Measurements from ENCODE around the gene SLAIN2.

Gene SLAIN2

GRCh38 chr4:48334900-48335384 lies 6.4 kb upstream of the SLAIN2 start:
- DNase-seq = no peak

- DNase-seq = no peak
These were observed 5.0 kb upstream of the SLAIN2 start for GRCh38 chr4:48336146-48336870.

- no peak for DNase-seq
These were observed 3.6 kb upstream of the SLAIN2 start for GRCh38 chr4:48337731-48338130.

- DNase-seq = no peak
These were observed 1.7 kb upstream of the SLAIN2 start for GRCh38 chr4:48339642-48340041.

- DNase-seq = no peak
These were observed 909 bp upstream of the SLAIN2 start for GRCh38 chr4:48340276-48340964.

- no peak for DNase-seq
These were observed 662 bp downstream of the SLAIN2 start for GRCh38 chr4:48341776-48342605.

GRCh38 chr4:48342606-48342880 lies 1.2 kb downstream of the SLAIN2 start:
- DNase-seq = no peak

- DNase-seq = no peak
These were observed 1.7 kb downstream of the SLAIN2 start for GRCh38 chr4:48343035-48343434.

- no peak for DNase-seq
These were observed 2.2 kb downstream of the SLAIN2 start for GRCh38 chr4:48343551-48343950.

GRCh38 chr4:48345542-48345941 lies 4.2 kb downstream of the SLAIN2 start:
- no peak for DNase-seq

- no peak for DNase-seq
These were observed 5.3 kb downstream of the SLAIN2 start for GRCh38 chr4:48346594-48346993.

- DNase-seq = no peak
These were observed 6.1 kb downstream of the SLAIN2 start for GRCh38 chr4:48347282-48347921.

- DNase-seq = no peak
These were observed 9.5 kb downstream of the SLAIN2 start for GRCh38 chr4:48350871-48351270.

GRCh38 chr4:48352793-48353192 lies 11.5 kb downstream of the SLAIN2 start:
- no peak for DNase-seq

- no peak for DNase-seq
These were observed 15.0 kb downstream of the SLAIN2 start for GRCh38 chr4:48356355-48356754.

- no peak for DNase-seq
These were observed 19.1 kb downstream of the SLAIN2 start for GRCh38 chr4:48360285-48361011.

GRCh38 chr4:48361012-48361400 lies 19.7 kb downstream of the SLAIN2 start:
- no peak for DNase-seq

- no peak for DNase-seq
These were observed 25.3 kb downstream of the SLAIN2 start for GRCh38 chr4:48366611-48367010.

- no peak for DNase-seq
These were observed 25.7 kb downstream of the SLAIN2 start for GRCh38 chr4:48367016-48367415.

- no peak for DNase-seq
These were observed 27.1 kb downstream of the SLAIN2 start for GRCh38 chr4:48368389-48368788.

GRCh38 chr4:48369248-48369647 lies 27.9 kb downstream of the SLAIN2 start:
- no peak for DNase-seq

- DNase-seq = no peak
These were observed 28.4 kb downstream of the SLAIN2 start for GRCh38 chr4:48369771-48370170.

All from DMS153 (cell line).